ENCODE measurements around the gene ZBTB9.

Gene ZBTB9

GRCh38 chr6:33458676-33459075 is 4.3 kb downstream of the ZBTB9 start:
- no peak overlapping the region for H3K4me3 ChIP-seq (replicated peaks; ENCODE audit: low read depth, low read length)
- TF ChIP-seq CTCF (IDR thresholded peaks at IDR 0.05; ENCODE audit: insufficient read depth, low read length, poor library complexity, severe bottlenecking): no peak
- H3K27me3 ChIP-seq (replicated peaks; ENCODE audit: control insufficient read depth, insufficient read depth, low read length): no peaks in the 10 kb centered on the region
- peaks cover 2% of the 10 kb centered on the region; the same call in 1 of the 2 replicates for H3K36me3 ChIP-seq (ENCODE audit: control insufficient read depth, insufficient read depth, low read length)
- no peak for DNase-seq (ENCODE audit: extremely low read depth, insufficient read length)

GRCh38 chr6:33459226-33459625 is 4.8 kb downstream of the ZBTB9 start:
- Histone ChIP-seq H3K4me3 (replicated peaks; ENCODE audit: low read depth, low read length) (no peak overlapping the region), H3K27me3 (replicated peaks; ENCODE audit: control insufficient read depth, insufficient read depth, low read length) (no peaks in the 10 kb centered on the region), H3K36me3 (ENCODE audit: control insufficient read depth, insufficient read depth, low read length) (peaks cover 2% of the 10 kb centered on the region; the same call in 1 of the 2 replicates)
- no peak for DNase-seq (ENCODE audit: extremely low read depth, insufficient read length)
- TF ChIP-seq CTCF (IDR thresholded peaks at IDR 0.05; ENCODE audit: insufficient read depth, low read length, poor library complexity, severe bottlenecking): no peak

GRCh38 chr6:33466075-33466735 is 11.8 kb downstream of the ZBTB9 start:
- Histone ChIP-seq H3K4me3 (replicated peaks; ENCODE audit: low read depth, low read length) (no peak overlapping the region), H3K36me3 (ENCODE audit: control insufficient read depth, insufficient read depth, low read length) (no peaks in the 10 kb centered on the region), H3K27me3 (replicated peaks; ENCODE audit: control insufficient read depth, insufficient read depth, low read length) (no peaks in the 10 kb centered on the region)
- no peak for DNase-seq (ENCODE audit: extremely low read depth, insufficient read length)
- TF ChIP-seq CTCF (IDR thresholded peaks at IDR 0.05; ENCODE audit: insufficient read depth, low read length, poor library complexity, severe bottlenecking): no peak

DNA sequence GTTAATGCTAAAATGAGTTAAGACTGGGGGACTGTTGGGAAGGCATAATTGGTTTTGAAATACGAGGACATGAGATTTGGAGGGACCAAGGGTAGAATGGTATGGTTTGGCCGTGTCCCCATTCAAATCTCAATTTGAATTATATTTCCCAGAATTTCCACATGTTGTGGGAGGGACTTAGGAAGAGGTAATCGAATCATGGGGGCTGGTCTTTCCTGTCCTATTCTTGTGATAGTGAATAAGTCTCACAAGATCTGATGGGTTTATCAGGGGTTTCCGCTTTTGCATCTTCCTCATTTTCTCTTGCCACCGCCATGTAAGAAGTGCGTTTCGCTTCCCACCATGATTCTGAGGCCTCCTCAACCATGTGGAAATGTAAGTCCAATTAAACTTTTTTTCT is 12.7 kb downstream of the ZBTB9 start:
- DNase-seq (ENCODE audit: extremely low read depth, insufficient read length): no peak
- Histone ChIP-seq H3K4me3 (replicated peaks; ENCODE audit: low read depth, low read length) (no peak overlapping the region), H3K36me3 (ENCODE audit: control insufficient read depth, insufficient read depth, low read length) (no peaks in the 10 kb centered on the region), H3K27me3 (replicated peaks; ENCODE audit: control insufficient read depth, insufficient read depth, low read length) (no peaks in the 10 kb centered on the region)
- TF ChIP-seq CTCF (IDR thresholded peaks at IDR 0.05; ENCODE audit: insufficient read depth, low read length, poor library complexity, severe bottlenecking): no peak

- no peak for TF ChIP-seq CTCF (IDR thresholded peaks at IDR 0.05; ENCODE audit: insufficient read depth, low read length, poor library complexity, severe bottlenecking)
- no peaks in the 10 kb centered on the region for H3K27me3 ChIP-seq (replicated peaks; ENCODE audit: control insufficient read depth, insufficient read depth, low read length)
- DNase-seq (ENCODE audit: extremely low read depth, insufficient read length): no peak
These were observed 15.3 kb downstream of the ZBTB9 start for GRCh38 chr6:33469661-33470060.

GRCh38 chr6:33477864-33478263 is 23.5 kb downstream of the ZBTB9 start:
- Histone ChIP-seq H3K27me3 (replicated peaks; ENCODE audit: control insufficient read depth, insufficient read depth, low read length) (no peaks in the 10 kb centered on the region), H3K36me3 (ENCODE audit: control insufficient read depth, insufficient read depth, low read length) (no peaks in the 10 kb centered on the region), H3K4me3 (replicated peaks; ENCODE audit: low read depth, low read length) (no peak overlapping the region)
- DNase-seq (ENCODE audit: extremely low read depth, insufficient read length): no peak
- no peak for TF ChIP-seq CTCF (IDR thresholded peaks at IDR 0.05; ENCODE audit: insufficient read depth, low read length, poor library complexity, severe bottlenecking)

More at GRCh38 chr6:33469661-33470060, 15.3 kb downstream of the ZBTB9 start:
- no peak overlapping the region for H3K4me3 ChIP-seq (replicated peaks; ENCODE audit: low read depth, low read length)
- H3K36me3 ChIP-seq (ENCODE audit: control insufficient read depth, insufficient read depth, low read length): no peaks in the 10 kb centered on the region
